Panc1 (cell line): Measurements from ENCODE around the gene EPB41L5. TPM values are rescaled to one million over a fixed set of nuclear protein-coding genes. Genes with fewer than 3 reads are reported as not detected.

Experiments used
- ATAC-seq: fragments of 200-7000 bp; cut with Tn5 transposase; 2 replicates; pipeline ENCODE4 v1.9.1; 2020; ENCODE audit warnings: mild to moderate bottlenecking, moderate library complexity
- BruUV-seq: library from RNA; stranded (reverse); fragments of 400-500 nt; replicated peaks from 2 replicates; lab custom pipeline; 2021; lab: Mats Ljungman, UMichigan
- CTCF ChIA-PET: fragments of 300-600 bp; sonication (Branson Sonifier 250); formaldehyde crosslinking; loops from one replicate; lab custom pipeline; 2022; ENCODE audit warnings: antibody characterized with exemption; lab: Charles Lee
- POLR2A ChIA-PET: fragments of 300-600 bp; sonication (Branson Sonifier 250); formaldehyde crosslinking; loops from one replicate; lab custom pipeline; 2022; ENCODE audit warnings: antibody characterized with exemption; lab: Charles Lee
- DNase-seq: peaks from one replicate; pipeline ENCODE4 v3.0.0-alpha.2; 2010; ENCODE audit warnings: low read depth, low spot score
- H3K27ac ChIP-seq: 2 replicates; pipeline ENCODE4 v1.5.1; 2011; ENCODE audit warnings: mild to moderate bottlenecking, low read length, inconsistent platforms
- H3K27me3 ChIP-seq: fragments of 200-500 bp; sonication (Bioruptor generic); 2 replicates; pipeline ENCODE4 v1.6.0; 2014; ENCODE audit warnings: low read length, inconsistent platforms; ENCODE audit not compliant: control insufficient read depth, insufficient read depth
- H3K36me3 ChIP-seq: fragments of 200-500 bp; sonication (Bioruptor generic); 2 replicates; pipeline ENCODE4 v1.5.1; 2014; ENCODE audit warnings: inconsistent platforms, mild to moderate bottlenecking, low read length, moderate library complexity; ENCODE audit not compliant: control insufficient read depth, insufficient read depth
- H3K4me1 ChIP-seq: 2 replicates; pipeline ENCODE4 v1.5.1; 2011; ENCODE audit warnings: inconsistent platforms, mild to moderate bottlenecking, low read length, moderate library complexity; ENCODE audit not compliant: control insufficient read depth, insufficient read depth
- H3K4me3 ChIP-seq, 2 experiments: 2 replicates each; pipeline ENCODE4 v1.5.1; 2011 to 2012; ENCODE audit warnings: low read depth in 2 of 2, low read length in 2 of 2, mild to moderate bottlenecking in 2 of 2, inconsistent platforms in 1 of 2, moderate library complexity in 1 of 2
- H3K9me3 ChIP-seq: fragments of 200-500 bp; sonication (Bioruptor generic); 2 replicates; pipeline ENCODE4 v1.5.1; 2014; ENCODE audit warnings: low read depth, mild to moderate bottlenecking, inconsistent platforms, low read length, moderate library complexity; ENCODE audit not compliant: control insufficient read depth, insufficient read depth
- POLR2AphosphoS5 ChIP-seq: IDR thresholded peaks from 2 replicates; pipeline ENCODE4 v1.6.1; 2012; ENCODE audit warnings: mild to moderate bottlenecking, low read depth, low read length, moderate library complexity
- REST ChIP-seq, 2 experiments: IDR thresholded peaks; 2 replicates each; pipeline ENCODE4 v1.6.1; 2011 to 2012; ENCODE audit warnings: low read depth in 2 of 2, control low read depth in 1 of 2, low read length in 1 of 2, mild to moderate bottlenecking in 1 of 2, moderate library complexity in 1 of 2; ENCODE audit not compliant: insufficient read depth in 1 of 2
- SIN3A ChIP-seq: IDR thresholded peaks from 2 replicates; pipeline ENCODE4 v1.6.1; 2012; ENCODE audit warnings: low read depth, mild to moderate bottlenecking, low read length, moderate library complexity, borderline replicate concordance; ENCODE audit not compliant: insufficient read depth
- TCF7L2 ChIP-seq: IDR thresholded peaks from 2 replicates; pipeline ENCODE4 v1.6.1; 2011; ENCODE audit warnings: mild to moderate bottlenecking, low read depth, low read length, inconsistent platforms
- in situ Hi-C: cut with HindIII; loops from 2 replicates; pipeline ENCODE4 v1.10.0; 2016; ENCODE audit warnings: low sequenced_read_pairs, low pct_unique_long_range_greater_than_20kb
- intact Hi-C: fragments of 100-400 bp; cut with micrococcal nuclease; formaldehyde crosslinking; loops from one replicate; pipeline ENCODE4 v1.10.0; 2022; ENCODE audit not compliant: unreplicated experiment
- total RNA-seq: library from RNA; stranded (reverse); gene quantifications from one replicate; pipeline ENCODE4 v1.2.1, GENCODE V29; 2021; ENCODE audit not compliant: unreplicated experiment
- TF ChIP-seq, protein P1 (sequence below): fragments of 450-650 bp; IDR thresholded peaks from 2 replicates; pipeline ENCODE4 v1.5.1; 2017; ENCODE audit warnings: mild to moderate bottlenecking

The EPB41L5 gene
- total RNA-seq, 1 experiment from 2014 or later: 42.2 TPM

GRCh38 chr2:120203251-120204021 lies 190.6 kb downstream of the EPB41L5 start:
- no TSS peak for BruUV-seq
- CTCF ChIA-PET: no interaction called here
- in situ Hi-C loops: no loop called here

GRCh38 chr2:120204022-120204405 lies 191.1 kb downstream of the EPB41L5 start:
- TF ChIP-seq, protein P1, sequence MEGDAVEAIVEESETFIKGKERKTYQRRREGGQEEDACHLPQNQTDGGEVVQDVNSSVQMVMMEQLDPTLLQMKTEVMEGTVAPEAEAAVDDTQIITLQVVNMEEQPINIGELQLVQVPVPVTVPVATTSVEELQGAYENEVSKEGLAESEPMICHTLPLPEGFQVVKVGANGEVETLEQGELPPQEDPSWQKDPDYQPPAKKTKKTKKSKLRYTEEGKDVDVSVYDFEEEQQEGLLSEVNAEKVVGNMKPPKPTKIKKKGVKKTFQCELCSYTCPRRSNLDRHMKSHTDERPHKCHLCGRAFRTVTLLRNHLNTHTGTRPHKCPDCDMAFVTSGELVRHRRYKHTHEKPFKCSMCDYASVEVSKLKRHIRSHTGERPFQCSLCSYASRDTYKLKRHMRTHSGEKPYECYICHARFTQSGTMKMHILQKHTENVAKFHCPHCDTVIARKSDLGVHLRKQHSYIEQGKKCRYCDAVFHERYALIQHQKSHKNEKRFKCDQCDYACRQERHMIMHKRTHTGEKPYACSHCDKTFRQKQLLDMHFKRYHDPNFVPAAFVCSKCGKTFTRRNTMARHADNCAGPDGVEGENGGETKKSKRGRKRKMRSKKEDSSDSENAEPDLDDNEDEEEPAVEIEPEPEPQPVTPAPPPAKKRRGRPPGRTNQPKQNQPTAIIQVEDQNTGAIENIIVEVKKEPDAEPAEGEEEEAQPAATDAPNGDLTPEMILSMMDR: peak; percentile 56
- TF ChIP-seq REST (IDR thresholded peaks at IDR 0.05; ENCODE audit: insufficient read depth in 1 of 2, low read depth in 2 of 2, low read length in 1 of 2): no peak
- no TSS peak for BruUV-seq
- Histone ChIP-seq H3K27ac (no peak overlapping the region), H3K36me3 (no peaks in the 10 kb centered on the region), H3K9me3 (no peaks in the 10 kb centered on the region), H3K27me3 (no peaks in the 10 kb centered on the region), H3K4me1 (no peaks in the 10 kb centered on the region), H3K4me3 (no peak overlapping the region)
- DNase-seq: no peak
- CTCF ChIA-PET: no interaction called here
- POLR2A ChIA-PET: no interaction called here
- in situ Hi-C loops: no loop called here
- intact Hi-C loops: no loop called here
- ATAC-seq: peak; percentile 74

More at GRCh38 chr2:120203251-120204021, 190.6 kb downstream of the EPB41L5 start:
- Histone ChIP-seq H3K4me1 (no peaks in the 10 kb centered on the region), H3K27me3 (no peaks in the 10 kb centered on the region), H3K4me3 (no peak overlapping the region), H3K9me3 (no peaks in the 10 kb centered on the region), H3K27ac (no peak overlapping the region), H3K36me3 (no peaks in the 10 kb centered on the region)
- peak; percentile 24; the same call in 1 of the 2 replicates for ATAC-seq
- TF ChIP-seq POLR2AphosphoS5: no peak
- no peak for DNase-seq
- POLR2A ChIA-PET: interaction anchor here (0.6 kb wide), 1 partner anchor 465 kb away, joined by 3 read pairs; no protein-coding TSS in a partner anchor
- intact Hi-C loops: no loop called here

DNA sequence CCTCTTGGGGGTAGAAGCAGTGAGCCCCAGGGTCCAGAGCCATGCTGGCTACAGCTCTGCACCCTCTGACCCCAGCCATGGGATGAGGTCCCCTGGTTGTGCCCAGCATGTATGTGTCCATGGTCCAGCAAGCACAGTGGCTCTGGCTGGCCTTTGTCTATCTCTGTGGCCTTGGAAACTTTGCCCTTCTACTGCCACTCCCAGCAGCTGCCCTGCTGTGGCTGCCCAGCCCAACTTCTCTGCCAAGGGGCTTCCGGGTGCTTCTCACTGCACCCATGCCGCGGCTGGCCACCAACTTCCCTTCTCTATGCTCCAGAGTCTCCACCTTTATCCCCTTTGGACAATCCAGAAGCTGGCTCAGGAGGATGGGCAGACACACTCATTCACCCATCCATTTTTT lies 191.5 kb downstream of the EPB41L5 start:
- Histone ChIP-seq H3K27me3 (no peaks in the 10 kb centered on the region), H3K4me1 (no peaks in the 10 kb centered on the region), H3K9me3 (no peaks in the 10 kb centered on the region), H3K27ac (no peak overlapping the region), H3K4me3 (no peak overlapping the region), H3K36me3 (no peaks in the 10 kb centered on the region)
- CTCF ChIA-PET: no interaction called here
- DNase-seq (no peak), ATAC-seq (no peak)
- in situ Hi-C loops: no loop called here
- TF ChIP-seq, protein P1: no peak
- no peak for TF ChIP-seq POLR2AphosphoS5
- TF ChIP-seq REST (IDR thresholded peaks at IDR 0.05; ENCODE audit: insufficient read depth in 1 of 2, low read depth in 2 of 2, low read length in 1 of 2): no peak
- TF ChIP-seq SIN3A: no peak
- TF ChIP-seq TCF7L2: no peak
- BruUV-seq: no TSS peak
- intact Hi-C loops: no loop called here
- POLR2A ChIA-PET: no interaction called here
